Loucy (cell line): ENCODE measurements around the gene MYO7B.

Experiments
- H2AFZ ChIP-seq: fragments of 200-600 bp; sonication (generic); 2 replicates; pipeline ENCODE4 v1.6.0; 2016; ENCODE audit warnings: antibody characterized with exemption, mild to moderate bottlenecking, low read length, moderate library complexity
- H3F3A ChIP-seq: fragments of 200-600 bp; 2 replicates; pipeline ENCODE4 v1.6.0; 2016; ENCODE audit warnings: antibody characterized with exemption, low read depth, mild to moderate bottlenecking
- H3K27me3 ChIP-seq: fragments of 200-600 bp; sonication (generic); 2 replicates; pipeline ENCODE4 v1.6.1; 2014; ENCODE audit warnings: low read length, mild to moderate bottlenecking; ENCODE audit not compliant: insufficient read depth, poor library complexity, severe bottlenecking
- H3K36me3 ChIP-seq: fragments of 200-600 bp; sonication (generic); 2 replicates; pipeline ENCODE4 v1.6.1; 2016; ENCODE audit warnings: low read length; ENCODE audit not compliant: insufficient read depth
- H3K4me1 ChIP-seq: fragments of 200-600 bp; sonication (generic); 2 replicates; pipeline ENCODE4 v1.5.1; 2014; ENCODE audit warnings: low read length, mild to moderate bottlenecking; ENCODE audit not compliant: insufficient read depth, poor library complexity, severe bottlenecking
- H3K4me2 ChIP-seq: fragments of 200-600 bp; sonication (generic); 2 replicates; pipeline ENCODE4 v1.6.0; 2014; ENCODE audit warnings: antibody characterized with exemption, low read length, low read depth, mild to moderate bottlenecking; ENCODE audit not compliant: poor library complexity, severe bottlenecking
- H3K4me3 ChIP-seq: fragments of 200-600 bp; sonication (generic); 2 replicates; pipeline ENCODE4 v1.5.1; 2014; ENCODE audit warnings: low read length, mild to moderate bottlenecking, mixed read lengths; ENCODE audit not compliant: poor library complexity, severe bottlenecking
- H3K79me2 ChIP-seq: fragments of 200-600 bp; sonication (generic); 2 replicates; pipeline ENCODE4 v1.6.1; 2014; ENCODE audit warnings: low read length; ENCODE audit not compliant: insufficient read depth
- H3K9ac ChIP-seq: fragments of 200-600 bp; sonication (generic); 2 replicates; pipeline ENCODE4 v1.6.0; 2014; ENCODE audit warnings: mild to moderate bottlenecking, low read depth, low read length, moderate library complexity; ENCODE audit not compliant: poor library complexity, severe bottlenecking
- H3K9me2 ChIP-seq: fragments of 200-600 bp; sonication (generic); replicated peaks from 2 replicates; pipeline ENCODE4 v1.6.1; 2016; ENCODE audit warnings: low read depth, low read length, mixed read lengths
- H3K9me3 ChIP-seq: fragments of 200-600 bp; sonication (generic); 2 replicates; pipeline ENCODE4 v1.6.1; 2014; ENCODE audit warnings: mild to moderate bottlenecking, antibody characterized with exemption, low read length, low read depth; ENCODE audit not compliant: insufficient read depth
- H4K20me1 ChIP-seq: fragments of 200-600 bp; sonication (generic); 2 replicates; pipeline ENCODE4 v1.6.0; 2014; ENCODE audit warnings: antibody characterized with exemption, low read length, mild to moderate bottlenecking; ENCODE audit not compliant: insufficient read depth, poor library complexity, severe bottlenecking
- EZH2phosphoT487 ChIP-seq: fragments of 200-600 bp; IDR thresholded peaks from 2 replicates; pipeline ENCODE4 v1.6.1; 2018; ENCODE audit warnings: antibody characterized with exemption, mild to moderate bottlenecking, moderate library complexity, borderline replicate concordance
- TF ChIP-seq, protein P1 (sequence below): fragments of 200-600 bp; sonication (generic); conservative IDR thresholded peaks from 2 replicates; pipeline ENCODE4 v1.5.1; 2014; ENCODE audit warnings: mild to moderate bottlenecking, antibody characterized with exemption, low read length

The MYO7B gene

DNA sequence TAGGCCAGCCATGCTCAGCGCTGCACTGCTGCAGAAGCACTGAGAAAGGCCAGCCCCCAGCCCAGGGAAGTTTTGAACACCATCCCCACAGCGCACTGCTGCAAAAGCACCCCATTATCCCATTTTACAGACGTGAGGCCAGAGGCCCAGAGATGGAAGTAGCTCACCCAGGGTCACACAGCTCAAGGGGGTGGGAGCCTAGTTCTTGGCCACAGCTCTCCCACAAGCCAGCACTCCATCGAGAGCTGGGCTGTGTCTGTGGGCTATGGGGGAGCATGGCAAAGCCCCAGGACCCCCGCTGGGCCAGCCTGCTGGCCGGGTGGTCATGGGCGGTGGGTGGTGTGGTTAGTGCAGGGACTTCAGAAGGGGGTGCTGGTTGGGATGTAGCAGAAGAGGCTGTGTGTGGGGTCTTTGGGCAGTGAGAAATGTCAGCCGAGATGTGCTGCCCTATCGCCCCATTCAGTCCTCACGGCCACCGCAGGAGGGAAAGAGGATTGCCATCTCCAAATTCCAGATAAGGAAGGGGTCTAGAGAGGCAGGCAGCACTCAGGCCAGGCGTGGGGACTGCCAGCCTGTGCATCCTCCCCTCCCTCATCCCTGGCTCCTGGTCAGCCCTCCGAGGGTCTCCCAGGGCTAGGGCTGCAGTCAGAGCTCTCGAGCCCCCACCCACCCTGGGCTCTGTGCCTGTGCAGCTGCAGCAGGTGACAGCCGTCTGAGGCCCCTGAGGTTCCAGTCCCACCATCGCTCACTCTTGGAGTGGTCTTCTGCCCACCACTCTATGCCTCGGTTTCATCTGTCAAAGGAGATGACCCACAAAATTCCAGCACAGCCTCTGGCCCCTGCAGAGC, 93.5 kb downstream of the MYO7B start:
- TF ChIP-seq, protein P1, sequence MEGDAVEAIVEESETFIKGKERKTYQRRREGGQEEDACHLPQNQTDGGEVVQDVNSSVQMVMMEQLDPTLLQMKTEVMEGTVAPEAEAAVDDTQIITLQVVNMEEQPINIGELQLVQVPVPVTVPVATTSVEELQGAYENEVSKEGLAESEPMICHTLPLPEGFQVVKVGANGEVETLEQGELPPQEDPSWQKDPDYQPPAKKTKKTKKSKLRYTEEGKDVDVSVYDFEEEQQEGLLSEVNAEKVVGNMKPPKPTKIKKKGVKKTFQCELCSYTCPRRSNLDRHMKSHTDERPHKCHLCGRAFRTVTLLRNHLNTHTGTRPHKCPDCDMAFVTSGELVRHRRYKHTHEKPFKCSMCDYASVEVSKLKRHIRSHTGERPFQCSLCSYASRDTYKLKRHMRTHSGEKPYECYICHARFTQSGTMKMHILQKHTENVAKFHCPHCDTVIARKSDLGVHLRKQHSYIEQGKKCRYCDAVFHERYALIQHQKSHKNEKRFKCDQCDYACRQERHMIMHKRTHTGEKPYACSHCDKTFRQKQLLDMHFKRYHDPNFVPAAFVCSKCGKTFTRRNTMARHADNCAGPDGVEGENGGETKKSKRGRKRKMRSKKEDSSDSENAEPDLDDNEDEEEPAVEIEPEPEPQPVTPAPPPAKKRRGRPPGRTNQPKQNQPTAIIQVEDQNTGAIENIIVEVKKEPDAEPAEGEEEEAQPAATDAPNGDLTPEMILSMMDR, result no peak
- no peak for TF ChIP-seq EZH2phosphoT487
- H4K20me1 ChIP-seq, result no peaks in the 10 kb centered on the region
- H3K9me3 ChIP-seq, result no peaks in the 10 kb centered on the region
- H3K9me2 ChIP-seq, result no peaks in the 10 kb centered on the region
- no peaks in the 10 kb centered on the region for H3K27me3 ChIP-seq
- no peak overlapping the region for H2AFZ ChIP-seq
- no peaks in the 10 kb centered on the region for H3K79me2 ChIP-seq
- H3K36me3 ChIP-seq, result no peaks in the 10 kb centered on the region
- peaks cover 21% of the 10 kb centered on the region for H3K4me1 ChIP-seq
- H3K4me2 ChIP-seq, result no peak overlapping the region
- H3K9ac ChIP-seq, result no peak overlapping the region
- no peak overlapping the region for H3K4me3 ChIP-seq
- H3F3A ChIP-seq, result no peaks in the 10 kb centered on the region

GRCh38 chr2:127629637-127630036, 94.2 kb downstream of the MYO7B start:
- TF ChIP-seq, protein P1, result no peak
- no peak for TF ChIP-seq EZH2phosphoT487
- Histone ChIP-seq H3K79me2 (no peaks in the 10 kb centered on the region), H3K9me2 (no peaks in the 10 kb centered on the region), H3K4me1 (peaks cover 27% of the 10 kb centered on the region), H4K20me1 (no peaks in the 10 kb centered on the region), H3K9ac (peak overlapping the region; percentile 33), H3K27me3 (no peaks in the 10 kb centered on the region), H3K4me2 (no peak overlapping the region), H2AFZ (no peak overlapping the region), H3F3A (no peaks in the 10 kb centered on the region), H3K4me3 (no peak overlapping the region), H3K36me3 (no peaks in the 10 kb centered on the region), H3K9me3 (no peaks in the 10 kb centered on the region)

DNA sequence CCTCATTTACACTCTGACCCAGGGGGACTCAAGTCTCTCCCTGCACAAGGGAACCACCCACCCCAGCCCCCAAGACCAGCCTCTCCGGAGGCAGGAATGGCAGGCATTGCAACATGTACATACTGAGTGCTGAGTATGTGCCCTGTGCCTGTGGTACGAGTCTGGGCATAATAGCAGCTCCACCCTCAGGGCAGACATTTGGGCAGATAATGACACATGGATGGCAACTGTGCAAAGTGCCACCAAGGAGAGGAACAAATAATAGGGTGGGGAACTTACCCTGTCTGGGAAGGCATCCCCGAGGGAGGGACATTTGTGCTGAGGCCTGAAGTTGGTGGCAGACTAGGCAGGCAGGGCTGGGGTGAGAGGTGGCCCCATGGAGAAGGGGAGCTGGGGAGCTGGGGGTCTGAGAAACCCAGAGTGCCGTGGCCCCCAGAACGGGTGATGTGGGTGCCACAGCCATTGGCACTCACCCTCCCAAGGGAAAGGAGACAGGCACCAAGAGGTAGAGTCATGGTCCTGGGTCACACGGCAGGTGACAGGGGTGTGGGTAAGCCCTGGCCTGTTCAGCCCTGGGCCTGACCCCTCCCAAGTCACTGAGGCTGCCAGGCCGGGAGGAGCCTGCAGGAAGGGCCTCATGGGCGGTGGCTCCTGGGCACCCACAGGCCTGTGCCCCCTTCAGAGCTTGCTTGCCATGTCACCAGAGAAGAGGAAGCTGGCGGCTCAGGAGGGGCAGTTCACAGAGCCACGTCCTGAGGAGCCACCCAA, 94.8 kb downstream of the MYO7B start:
- Histone ChIP-seq H3K4me2 (no peak overlapping the region), H3K79me2 (no peaks in the 10 kb centered on the region), H3K27me3 (no peaks in the 10 kb centered on the region), H3K9me3 (no peaks in the 10 kb centered on the region), H3F3A (no peaks in the 10 kb centered on the region), H3K9me2 (no peaks in the 10 kb centered on the region), H3K36me3 (no peaks in the 10 kb centered on the region), H2AFZ (no peak overlapping the region), H3K4me1 (peaks cover 27% of the 10 kb centered on the region), H3K4me3 (no peak overlapping the region), H3K9ac (peak overlapping the region; percentile 33), H4K20me1 (no peaks in the 10 kb centered on the region)
- TF ChIP-seq, protein P1, result no peak
- no peak for TF ChIP-seq EZH2phosphoT487
